Measurements from ENCODE around the gene RPP25L. TPM values are rescaled to one million over a fixed set of nuclear protein-coding genes. Genes with fewer than 3 reads are reported as not detected.

The RPP25L gene
- total and polyA plus RNA-seq, 2 of the 4 experiments (the other 2 are of a cell fraction) = 20.4 to 26.3 TPM

GRCh38 chr9:34638138-34638445 is 26.2 kb upstream of the RPP25L start:
- DNase-seq (no peak), ATAC-seq (ENCODE audit: low read depth) (no peak)
- 4% methylated on average over 4 of the region's 7 CpGs; no CpG with 5 or more reads in 1 of the 2 experiments for WGBS, 2 experiments (ENCODE audit: extremely low coverage in 2 of 2, insufficient read length in 1 of 2)
- intact Hi-C loops (cut with micrococcal nuclease) (no loop called here), in situ Hi-C loops (cut with MboI; ENCODE audit: low sequenced_read_pairs) (no loop called here), dilution Hi-C loops (cut with HindIII; ENCODE audit: low sequenced_read_pairs, unreplicated experiment) (no loop called here)
- H4K5ac ChIP-seq (ENCODE audit: low read depth, low read length) = peak overlapping the region; percentile 93
- POLR2A ChIA-PET (ENCODE audit: unreplicated experiment) = interaction anchor here (2.0 kb wide), 1 partner anchor 9 kb away, joined by 10 read pairs; the partner anchor contains the start of gene GALT
- no peaks in the 10 kb centered on the region for H3K9me3 ChIP-seq (ENCODE audit: control insufficient read depth, insufficient read depth, low read length)
- peaks cover 9% of the 10 kb centered on the region; the same call in 1 of the 2 replicates for H4K20me1 ChIP-seq (ENCODE audit: insufficient read depth, low read length)
- H3K27ac ChIP-seq (ENCODE audit: insufficient read depth, low read length) = peak overlapping the region; percentile 81
- no peak for TF ChIP-seq MAZ (IDR thresholded peaks at IDR 0.05; ENCODE audit: borderline replicate concordance, low read depth, low read length)
- no peak for TF ChIP-seq RFX5 (IDR thresholded peaks at IDR 0.05; ENCODE audit: low read depth, low read length)
- TF ChIP-seq MAFK (IDR thresholded peaks at IDR 0.05; ENCODE audit: low read depth, low read length) = no peak
- no peak for TF ChIP-seq MXI1 (IDR thresholded peaks at IDR 0.05; ENCODE audit: borderline replicate concordance, low read depth, low read length)
- TF ChIP-seq RAD21 (IDR thresholded peaks at IDR 0.05; ENCODE audit: low read length) = no peak
- TF ChIP-seq POLR2A (IDR thresholded peaks at IDR 0.05; ENCODE audit: low read depth, low read length) = no peak
- no peak for TF ChIP-seq CHD1 (IDR thresholded peaks at IDR 0.05; ENCODE audit: low read depth, low read length)
- no peak for TF ChIP-seq RCOR1 (IDR thresholded peaks at IDR 0.05; ENCODE audit: insufficient replicate concordance, low read length)
- TF ChIP-seq USF2 (IDR thresholded peaks at IDR 0.05; ENCODE audit: low read depth, low read length) = no peak
- no peak for TF ChIP-seq SMC3 (IDR thresholded peaks at IDR 0.05; ENCODE audit: low read depth, low read length)
- TF ChIP-seq CTCF (conservative IDR thresholded peaks at IDR 0.05; ENCODE audit: low read depth, low read length) = no peak
- no peak for TF ChIP-seq CEBPB (IDR thresholded peaks at IDR 0.05; ENCODE audit: low read depth, low read length)
- no peak for TF ChIP-seq NFE2L2 (IDR thresholded peaks at IDR 0.05; ENCODE audit: low read depth, low read length)
- TF ChIP-seq BHLHE40 (IDR thresholded peaks at IDR 0.05; ENCODE audit: low read depth, low read length) = no peak
- H3K79me1 ChIP-seq (ENCODE audit: low read depth in 1 of 2, low read length in 2 of 2) = peaks cover 13 to 36% of the 10 kb centered on the region in 2 experiments
- H3K9me1 ChIP-seq (ENCODE audit: insufficient read depth, low read length) = peaks cover 13% of the 10 kb centered on the region; the same call in 1 of the 2 replicates
- no TSS peak for BruUV-seq (replicated peaks)
- no peak overlapping the region for H2BK15ac ChIP-seq (ENCODE audit: low read depth, low read length)
- H3K18ac ChIP-seq (ENCODE audit: low read depth, low read length) = no peak overlapping the region; the same call in 1 of the 2 replicates
- H2BK5ac ChIP-seq (ENCODE audit: low read depth, low read length, poor library complexity, severe bottlenecking) = peak overlapping the region; percentile 71
- H3K56ac ChIP-seq (ENCODE audit: extremely low read depth, insufficient read depth, low read length) = 0 out of 2 replicates have a peak overlapping the region, but pooled peaks have one; percentile 27
- CTCF ChIA-PET = interaction anchor here (0.6 kb wide), 1 partner anchor 9 kb away, joined by 3 read pairs; the partner anchor contains the start of gene GALT
- peak overlapping the region; percentile 85 for H4K91ac ChIP-seq (ENCODE audit: insufficient read depth, low read depth, low read length)
- H3K4me1 ChIP-seq (ENCODE audit: control insufficient read depth, insufficient read depth, low read length) = peaks cover 4% of the 10 kb centered on the region
- H3K4me3 ChIP-seq (ENCODE audit: insufficient read depth, low read depth, low read length) = peak overlapping the region; percentile 84
- H3K4ac ChIP-seq (ENCODE audit: low read depth, low read length) = peak overlapping the region; percentile 90
- peak overlapping the region; percentile 97 for H2AFZ ChIP-seq (replicated peaks; ENCODE audit: low read length, poor library complexity)
- peak overlapping the region; percentile 87 for H3K4me2 ChIP-seq (ENCODE audit: low read depth, low read length)
- peak overlapping the region; percentile 81 for H2BK120ac ChIP-seq (ENCODE audit: low read depth, low read length)
- H3K23ac ChIP-seq (ENCODE audit: low read depth, low read length) = peak overlapping the region; percentile 30
- peak overlapping the region; percentile 70 for H3K9ac ChIP-seq (ENCODE audit: low read depth, low read length)
- H3K14ac ChIP-seq (replicated peaks; ENCODE audit: low read depth, low read length) = peak overlapping the region; percentile 91
- H3K27me3 ChIP-seq (ENCODE audit: control insufficient read depth, insufficient read depth, low read length) = no peaks in the 10 kb centered on the region
- no peak overlapping the region; the same call in 1 of the 2 replicates for H2BK20ac ChIP-seq (ENCODE audit: low read depth, low read length)
- peak overlapping the region; percentile 63 for H2AK9ac ChIP-seq (replicated peaks; ENCODE audit: low read depth, low read length, poor library complexity)
- H3K36me3 ChIP-seq (ENCODE audit: control insufficient read depth, insufficient read depth, low read length) = peaks cover 6% of the 10 kb centered on the region
- peak overlapping the region; percentile 96 to 99 for H4K8ac ChIP-seq (ENCODE audit: low read depth in 2 of 2, low read length in 2 of 2)
- H2AK5ac ChIP-seq (ENCODE audit: low read depth, low read length) = peak overlapping the region; percentile 96

All from IMR-90 (cell line).